LoVo (cell line): ENCODE results near the gene NLRP9.

Experiments
- DNase-seq: peaks from one replicate; pipeline ENCODE4 v3.0.0-alpha.2; 2016; ENCODE audit warnings: low spot score

The NLRP9 gene

DNA sequence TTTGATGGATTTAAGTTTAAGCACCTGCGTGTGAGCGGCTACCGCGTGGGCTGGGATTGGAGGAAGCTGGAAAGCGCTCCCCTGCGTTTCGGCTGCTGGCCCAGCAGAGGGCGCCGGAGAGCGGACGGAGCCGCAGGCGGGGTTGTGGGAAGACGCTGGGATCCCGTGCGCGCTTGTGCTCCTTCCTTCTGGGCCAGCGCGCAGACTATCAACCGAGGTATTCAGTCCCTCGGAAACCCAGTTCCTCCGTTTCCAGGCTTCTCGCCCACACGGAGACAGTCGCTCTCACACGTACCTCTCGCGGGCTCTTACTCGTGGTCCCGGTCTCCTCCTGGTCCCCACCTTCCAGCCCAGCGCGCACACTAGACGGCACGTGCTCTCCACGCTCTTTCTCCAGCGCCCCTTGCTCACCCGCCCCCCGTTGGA, 34.4 kb downstream of the NLRP9 start:
- no peak for DNase-seq

DNA sequence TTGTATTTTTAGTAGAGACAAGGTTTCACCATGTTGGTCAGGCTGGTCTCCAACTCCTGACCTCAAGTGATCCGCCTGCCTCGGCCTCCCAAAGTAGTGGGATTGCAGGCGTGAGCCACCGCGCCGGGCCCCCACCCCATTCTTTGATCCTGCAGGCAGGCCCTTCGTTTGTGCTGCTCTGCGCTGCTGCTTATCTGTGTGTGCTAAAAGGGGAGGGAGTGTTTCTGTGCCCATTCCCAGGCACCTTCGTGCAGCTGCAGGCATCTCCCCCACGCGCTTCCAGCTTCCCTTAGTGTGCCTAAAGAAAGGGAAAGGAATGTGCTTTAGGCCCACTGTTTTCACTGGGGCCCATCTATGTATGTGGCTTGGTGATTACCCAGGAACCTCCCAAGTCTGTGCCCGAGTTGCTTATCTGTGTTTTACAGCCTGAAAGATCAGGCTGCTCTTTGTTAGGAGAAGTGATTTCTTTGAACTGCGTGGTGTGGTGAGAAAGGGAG, 36.0 kb downstream of the NLRP9 start:
- DNase-seq: no peak

DNA sequence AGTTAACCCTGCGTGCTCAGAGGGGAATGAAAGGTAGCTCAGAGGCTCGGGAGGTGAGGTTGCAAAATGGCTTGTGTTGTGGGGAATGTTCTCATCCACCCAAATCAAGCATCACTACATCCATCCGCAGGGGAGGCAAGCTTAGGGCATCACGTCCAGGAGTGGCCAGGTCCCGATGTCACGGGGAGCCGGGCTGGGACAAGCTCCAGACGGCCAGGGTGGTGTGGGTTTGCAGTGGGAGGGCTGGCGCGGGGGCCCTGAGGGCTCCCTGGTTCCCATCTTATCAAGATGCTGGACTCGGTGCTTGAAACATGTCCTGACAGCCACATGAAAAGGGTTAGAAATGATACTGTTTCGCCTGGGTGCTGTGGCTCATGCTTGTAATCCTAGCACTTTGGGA, 37.4 kb downstream of the NLRP9 start:
- DNase-seq: no peak

DNA sequence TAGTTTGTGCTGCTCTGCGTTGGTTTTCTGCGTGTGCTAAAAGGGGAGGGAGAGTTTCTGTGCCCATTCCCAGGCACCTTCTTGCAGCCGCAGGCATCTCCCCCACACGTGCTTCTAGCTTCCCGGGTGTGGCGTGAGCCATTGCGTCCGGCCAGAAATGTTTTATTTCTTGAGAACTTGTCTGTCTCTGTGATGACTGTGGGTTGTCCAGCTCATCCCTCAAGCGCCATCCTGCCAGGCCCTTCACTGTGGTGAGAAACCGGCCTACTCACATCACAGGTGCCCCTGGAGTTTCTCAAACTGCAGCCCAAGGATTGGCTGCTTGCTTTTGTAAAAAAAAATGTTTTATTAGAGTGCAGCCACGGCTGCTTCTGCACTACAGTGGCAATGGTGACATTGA, 39.0 kb downstream of the NLRP9 start:
- no peak for DNase-seq

DNA sequence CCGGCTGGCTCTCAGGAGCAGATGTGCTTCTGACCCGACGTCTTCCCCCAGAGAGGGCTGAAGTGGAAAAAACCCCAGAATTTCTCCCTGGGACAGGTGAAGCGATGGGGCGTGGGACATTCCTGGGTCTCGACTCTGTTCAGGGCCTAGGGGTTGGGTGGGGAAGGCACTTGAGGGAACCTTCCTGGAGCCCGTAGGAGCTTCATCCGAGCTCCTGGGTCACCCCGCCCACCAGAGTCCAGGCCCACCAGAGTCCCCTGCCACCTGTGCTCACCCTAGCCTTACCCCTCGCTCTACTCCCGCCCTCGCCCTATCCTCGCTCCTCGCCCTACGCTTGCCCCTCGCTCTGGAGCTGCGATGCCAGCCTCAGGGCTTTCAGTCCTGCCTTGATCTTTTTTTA, 39.9 kb downstream of the NLRP9 start:
- no peak for DNase-seq

DNA sequence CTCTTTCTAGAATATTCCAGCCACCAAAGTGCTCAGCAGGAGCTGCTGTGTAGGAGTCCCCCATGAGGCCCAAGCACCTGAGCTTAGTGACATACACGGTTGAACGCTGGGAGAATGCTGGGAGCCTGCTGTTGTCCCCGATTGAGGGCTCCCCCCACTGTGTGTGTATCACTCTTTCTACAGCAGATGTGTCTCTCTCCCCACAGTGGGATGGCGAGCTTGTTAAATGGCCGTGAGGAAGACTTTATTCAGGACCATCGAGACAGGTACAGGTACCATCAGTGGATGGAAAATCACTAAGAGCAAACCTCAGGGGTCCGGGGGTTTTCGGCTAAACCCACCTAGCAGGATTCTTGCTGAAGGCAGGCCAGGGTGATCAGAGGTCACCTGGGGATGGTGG, 40.5 kb downstream of the NLRP9 start:
- DNase-seq: no peak

DNA sequence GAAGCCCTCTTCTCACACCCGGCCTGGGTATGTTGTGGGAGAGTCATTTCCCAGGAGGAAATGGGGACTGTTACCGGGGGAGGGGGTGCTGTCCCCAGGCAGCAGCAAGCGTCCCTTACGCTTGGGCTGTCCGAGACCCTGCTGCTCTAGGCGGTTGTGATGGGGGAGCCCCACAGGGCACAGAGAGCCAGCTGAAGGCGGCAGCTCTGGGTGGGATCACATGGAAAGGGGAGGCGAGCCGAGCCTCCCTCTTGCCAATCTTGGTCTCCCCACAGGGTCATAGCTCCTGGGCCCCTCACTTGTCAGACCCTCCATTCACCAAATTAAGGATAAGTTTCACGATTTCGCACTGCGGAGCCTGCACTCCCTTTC, 41.1 kb downstream of the NLRP9 start:
- no peak for DNase-seq

DNA sequence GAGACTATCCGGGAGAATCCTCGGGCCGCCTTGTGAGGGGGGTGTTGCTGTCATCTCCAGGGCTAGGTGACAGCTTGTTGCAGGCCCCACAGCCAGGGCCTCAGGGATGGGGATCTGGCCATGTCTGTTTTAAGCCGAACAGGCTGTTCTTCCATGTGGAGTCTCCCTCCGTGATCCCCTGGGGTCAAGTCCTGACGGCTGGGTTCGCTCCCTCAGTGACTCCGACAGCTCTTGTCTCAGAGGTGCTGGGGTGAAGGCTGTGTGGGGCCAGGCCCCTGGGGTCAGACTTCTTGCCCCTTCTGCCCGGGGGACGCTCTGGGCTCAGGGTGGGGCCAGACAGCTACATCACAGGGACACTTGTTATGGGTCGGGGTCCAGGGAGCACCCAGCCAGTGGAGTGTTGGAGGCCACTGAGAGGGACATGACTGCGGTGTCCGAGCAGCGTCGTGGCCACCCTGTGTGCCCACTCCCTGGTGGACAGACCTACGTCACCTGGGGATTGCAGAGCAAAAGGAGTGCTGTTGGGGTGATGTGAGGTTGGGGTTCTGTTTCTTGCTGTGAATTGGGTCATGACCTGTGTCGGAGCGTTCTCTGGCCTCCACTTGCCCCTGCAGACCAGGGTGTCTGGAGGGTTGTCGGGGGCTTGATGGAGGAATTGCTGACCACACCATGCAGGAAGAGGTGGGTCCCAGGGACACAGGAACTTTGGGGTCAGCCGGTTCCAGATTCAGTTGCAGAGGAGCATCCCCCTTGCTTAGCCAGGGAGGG, 41.7 kb downstream of the NLRP9 start:
- DNase-seq: no peak

DNA sequence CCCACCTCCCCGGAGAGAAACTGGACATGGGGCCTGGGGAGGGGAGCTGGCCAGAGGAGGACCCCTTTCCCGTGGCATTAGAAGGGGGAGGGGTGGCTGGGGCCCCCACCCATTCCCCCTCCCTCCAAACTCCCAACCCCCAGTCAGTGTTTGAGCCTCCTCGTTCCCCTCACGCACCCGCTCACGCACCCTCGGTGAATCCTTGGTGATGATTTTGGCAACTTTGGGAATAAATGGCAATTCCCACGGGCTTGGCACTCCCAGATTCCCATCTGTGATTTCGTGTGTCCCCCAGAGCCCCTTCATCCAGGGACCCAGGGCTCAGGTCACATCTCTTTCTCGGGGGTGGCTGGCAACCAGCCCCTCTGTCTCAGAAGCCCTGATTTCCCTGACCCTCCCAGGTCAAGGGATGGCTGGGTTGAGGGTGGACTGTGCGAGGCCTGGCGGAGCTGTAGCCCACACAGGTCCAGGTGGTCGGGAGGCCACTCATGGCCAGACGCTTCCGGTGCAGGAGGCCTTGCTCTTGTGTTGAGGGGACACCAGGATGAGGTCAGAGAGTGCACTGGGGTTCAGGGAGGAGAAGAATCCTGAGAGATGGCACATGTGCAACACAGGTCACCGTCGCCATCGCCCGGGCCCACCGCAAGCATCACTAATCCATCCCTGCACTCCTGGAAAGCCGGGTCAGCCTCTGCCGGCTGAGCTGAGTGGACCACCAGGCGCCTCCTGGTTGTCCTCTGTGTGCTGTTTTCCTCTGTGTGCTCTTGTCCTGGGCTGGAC, 42.5 kb downstream of the NLRP9 start:
- no peak for DNase-seq

DNA sequence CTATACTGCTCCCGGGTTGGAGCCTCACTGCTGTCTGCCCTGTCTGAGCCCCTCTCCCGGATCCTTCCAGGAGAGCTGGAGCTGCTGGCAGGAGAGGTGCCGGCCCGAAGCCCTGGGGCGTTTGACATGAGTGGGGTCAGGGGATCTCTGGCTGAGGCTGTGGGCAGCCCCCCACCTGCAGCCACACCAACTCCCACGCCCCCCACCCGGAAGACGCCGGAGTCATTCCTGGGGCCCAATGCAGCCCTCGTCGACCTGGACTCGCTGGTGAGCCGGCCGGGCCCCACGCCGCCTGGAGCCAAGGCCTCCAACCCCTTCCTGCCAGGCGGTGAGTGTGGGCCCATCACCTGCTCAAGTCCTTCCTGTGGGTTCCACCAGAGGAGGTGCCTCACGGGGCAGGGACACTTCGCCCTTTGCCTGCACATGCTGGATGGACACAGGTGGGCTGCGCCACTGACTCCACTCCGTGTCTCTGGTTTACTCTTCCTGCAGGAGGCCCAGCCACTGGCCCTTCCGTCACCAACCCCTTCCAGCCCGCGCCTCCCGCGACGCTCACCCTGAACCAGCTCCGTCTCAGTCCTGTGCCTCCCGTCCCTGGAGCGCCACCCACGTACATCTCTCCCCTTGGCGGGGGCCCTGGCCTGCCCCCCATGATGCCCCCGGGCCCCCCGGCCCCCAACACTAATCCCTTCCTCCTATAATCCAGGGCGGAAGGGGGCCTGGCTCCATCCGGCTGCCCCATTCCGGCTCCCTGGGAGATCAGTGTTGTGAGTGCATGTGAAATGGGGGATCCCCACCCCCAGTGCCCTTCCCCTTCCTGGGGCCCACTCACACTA, 43.3 kb downstream of the NLRP9 start:
- DNase-seq: no peak

DNA sequence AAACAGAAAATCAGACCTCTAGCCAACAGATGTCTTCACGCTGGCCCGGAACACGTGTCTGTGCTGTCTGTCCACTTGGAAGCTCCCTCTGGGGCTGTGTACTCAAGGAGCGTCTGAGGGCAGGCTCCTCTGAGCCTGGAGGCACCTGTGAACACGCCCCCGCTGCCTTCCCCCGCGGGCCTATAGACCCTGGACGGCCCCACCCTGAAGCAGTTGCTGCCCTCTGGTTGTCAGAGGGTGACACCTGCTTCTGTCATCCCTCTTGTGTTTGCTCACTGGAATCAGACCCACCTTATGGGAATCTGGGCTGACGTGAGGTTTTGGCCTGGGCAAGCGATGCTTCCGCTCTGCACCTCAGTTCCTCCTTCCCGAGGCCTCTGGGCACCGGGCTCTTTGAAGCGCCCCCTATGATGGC, 44.0 kb downstream of the NLRP9 start:
- no peak for DNase-seq

DNA sequence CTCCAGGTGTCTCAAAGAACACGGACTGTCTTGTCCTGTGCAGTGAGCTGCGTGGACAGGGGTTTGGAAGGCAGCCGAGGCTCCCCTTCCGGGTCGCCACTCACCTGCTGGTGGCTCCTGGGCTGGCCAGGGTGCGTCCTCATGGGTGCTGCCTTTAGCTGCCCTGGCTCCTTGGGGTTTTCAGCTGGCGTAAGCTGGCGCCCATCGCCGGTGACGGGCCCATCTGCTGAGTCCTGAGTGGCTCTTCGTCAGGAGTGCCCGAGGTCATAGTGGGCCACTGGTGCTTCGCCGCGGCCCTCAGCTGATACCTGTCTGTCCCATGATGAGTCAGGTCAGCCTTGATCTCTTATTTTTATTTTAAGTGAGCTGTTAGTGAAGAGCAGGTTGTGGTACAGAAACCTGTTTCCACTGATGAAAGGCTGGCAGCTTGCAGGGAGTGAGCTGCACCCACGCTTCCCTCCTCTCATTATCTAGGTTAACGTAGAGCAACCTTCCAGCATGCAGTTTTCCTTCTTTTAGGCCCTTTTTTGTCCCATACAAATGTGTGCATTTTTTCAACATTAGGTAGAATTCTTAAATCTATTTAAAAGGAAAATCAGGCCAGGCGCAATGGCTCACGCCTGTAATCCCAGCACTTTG, 44.7 kb downstream of the NLRP9 start:
- DNase-seq: no peak

DNA sequence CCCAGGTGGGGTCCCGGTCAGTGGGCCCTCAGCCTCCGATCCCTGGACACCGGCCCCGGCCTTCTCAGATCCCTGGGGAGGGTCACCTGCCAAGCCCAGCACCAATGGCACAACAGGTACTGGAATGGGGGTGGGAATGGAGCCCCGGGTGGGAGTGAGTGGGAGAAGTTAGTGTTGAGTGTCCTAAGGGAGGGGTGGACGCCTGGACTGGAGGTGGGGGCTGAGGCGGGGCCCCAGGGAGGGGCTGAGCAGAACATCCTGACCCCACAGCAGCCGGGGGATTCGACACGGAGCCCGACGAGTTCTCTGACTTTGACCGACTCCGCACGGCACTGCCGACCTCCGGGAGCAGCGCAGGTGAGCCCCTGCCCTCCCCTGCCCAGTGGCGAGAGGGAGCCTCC, 45.5 kb downstream of the NLRP9 start:
- DNase-seq: no peak

DNA sequence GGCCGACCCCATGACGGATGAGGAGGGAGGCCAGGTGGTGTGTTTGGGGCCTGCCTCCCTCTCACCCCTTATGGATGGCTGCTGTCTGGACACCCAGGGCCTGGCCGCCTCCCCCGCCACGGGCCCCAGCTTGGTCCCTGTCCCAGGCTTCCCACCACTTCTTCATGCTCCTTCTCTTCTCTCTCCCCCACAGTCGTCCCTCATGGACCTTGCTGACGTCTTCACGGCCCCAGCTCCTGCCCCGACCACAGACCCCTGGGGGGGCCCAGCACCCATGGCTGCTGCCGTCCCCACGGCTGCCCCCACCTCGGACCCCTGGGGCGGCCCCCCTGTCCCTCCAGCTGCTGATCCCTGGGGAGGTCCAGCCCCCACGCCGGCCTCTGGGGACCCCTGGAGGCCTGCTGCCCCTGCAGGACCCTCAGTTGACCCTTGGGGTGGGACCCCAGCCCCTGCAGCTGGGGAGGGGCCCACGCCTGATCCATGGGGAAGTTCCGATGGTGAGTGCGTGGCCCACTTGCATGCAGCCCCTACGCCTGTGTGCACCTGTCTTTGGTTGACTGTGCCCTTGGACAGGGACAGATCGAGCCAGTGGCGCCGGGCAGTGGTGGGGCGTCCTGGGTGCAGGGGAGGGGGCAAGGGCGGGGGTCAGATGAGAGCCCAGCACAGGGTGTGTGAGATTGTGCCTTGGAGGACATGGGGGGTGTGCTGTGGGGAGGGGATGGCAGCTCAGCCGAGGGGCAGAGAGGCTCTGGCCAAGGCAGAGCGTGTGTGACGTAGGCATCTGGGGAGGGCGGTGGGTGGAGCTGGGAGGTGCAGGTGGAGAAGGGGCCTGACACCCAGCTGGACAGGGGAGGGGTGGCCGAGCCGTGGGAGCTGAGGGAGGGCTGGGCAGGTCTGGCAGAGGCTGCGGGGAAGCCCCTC, 46.4 kb downstream of the NLRP9 start:
- DNase-seq: no peak

DNA sequence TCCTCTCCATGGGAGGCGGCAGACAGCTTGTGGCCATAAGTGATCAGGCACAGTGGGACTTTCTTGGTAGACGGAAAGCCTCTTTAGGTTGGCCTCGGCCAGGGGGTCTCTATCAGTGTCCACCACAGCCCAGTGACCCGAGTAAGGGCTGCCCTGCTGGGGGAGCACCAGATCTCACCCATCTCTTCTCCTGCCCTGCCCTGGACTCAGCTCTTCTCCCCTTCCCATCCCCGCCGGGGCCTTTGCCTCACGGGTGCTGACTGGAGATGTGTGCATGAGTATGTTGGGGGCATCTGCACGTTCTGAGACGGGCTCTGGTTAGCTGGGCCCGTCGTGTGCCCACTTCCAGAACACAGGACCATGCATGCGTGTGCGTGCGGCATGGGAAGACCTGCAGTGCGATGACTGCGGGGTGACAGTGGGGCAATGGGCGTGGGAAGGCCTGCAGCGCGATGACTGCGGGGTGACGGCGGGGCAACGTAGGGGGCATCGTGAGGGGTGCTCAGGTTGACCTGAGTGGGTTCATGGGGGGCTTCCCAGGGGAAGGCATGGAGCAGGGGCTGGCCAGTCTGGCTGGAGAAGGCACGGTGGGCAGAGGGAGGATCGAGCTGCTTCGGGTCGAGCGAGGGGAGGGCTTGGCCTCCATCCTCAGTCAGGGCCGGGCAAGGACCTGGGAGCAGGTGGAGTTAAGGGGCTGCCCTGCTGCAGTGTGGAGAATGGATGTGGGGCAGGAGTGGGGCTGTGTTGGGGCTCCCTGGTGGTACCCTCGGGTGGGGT, 47.2 kb downstream of the NLRP9 start:
- DNase-seq: no peak

DNA sequence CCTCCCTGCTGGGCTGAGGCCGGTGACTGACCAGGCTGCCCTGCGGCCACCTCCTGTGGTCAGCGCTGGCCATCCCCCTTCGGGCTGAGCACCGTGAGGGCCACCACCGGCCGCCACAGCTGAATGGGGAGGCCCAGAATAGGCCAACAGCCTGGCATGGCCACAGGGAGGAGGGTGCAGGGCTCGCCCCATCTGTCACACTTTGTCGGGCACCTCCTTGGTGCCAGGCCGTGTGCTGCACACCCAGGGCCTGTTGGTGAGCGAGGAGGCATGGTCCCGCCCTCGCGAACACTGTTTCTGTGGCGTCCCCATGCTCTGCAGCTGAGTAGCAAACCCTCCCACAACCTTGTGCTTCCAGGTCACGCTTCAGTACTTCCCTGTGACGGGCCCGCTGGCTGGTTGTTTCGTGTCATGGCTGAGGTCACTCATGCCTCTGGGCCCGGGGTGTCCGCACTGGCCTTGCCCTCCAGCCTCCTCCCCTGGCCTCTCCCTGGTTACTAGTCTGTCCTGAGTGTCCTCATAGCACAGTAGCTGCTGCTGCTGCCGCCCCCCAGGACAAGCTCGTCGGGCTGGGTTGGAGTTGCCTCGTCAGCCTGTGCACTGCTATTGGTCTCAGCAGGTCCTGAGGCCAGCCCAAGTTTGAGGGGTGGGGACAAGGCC, 48.0 kb downstream of the NLRP9 start:
- no peak for DNase-seq

DNA sequence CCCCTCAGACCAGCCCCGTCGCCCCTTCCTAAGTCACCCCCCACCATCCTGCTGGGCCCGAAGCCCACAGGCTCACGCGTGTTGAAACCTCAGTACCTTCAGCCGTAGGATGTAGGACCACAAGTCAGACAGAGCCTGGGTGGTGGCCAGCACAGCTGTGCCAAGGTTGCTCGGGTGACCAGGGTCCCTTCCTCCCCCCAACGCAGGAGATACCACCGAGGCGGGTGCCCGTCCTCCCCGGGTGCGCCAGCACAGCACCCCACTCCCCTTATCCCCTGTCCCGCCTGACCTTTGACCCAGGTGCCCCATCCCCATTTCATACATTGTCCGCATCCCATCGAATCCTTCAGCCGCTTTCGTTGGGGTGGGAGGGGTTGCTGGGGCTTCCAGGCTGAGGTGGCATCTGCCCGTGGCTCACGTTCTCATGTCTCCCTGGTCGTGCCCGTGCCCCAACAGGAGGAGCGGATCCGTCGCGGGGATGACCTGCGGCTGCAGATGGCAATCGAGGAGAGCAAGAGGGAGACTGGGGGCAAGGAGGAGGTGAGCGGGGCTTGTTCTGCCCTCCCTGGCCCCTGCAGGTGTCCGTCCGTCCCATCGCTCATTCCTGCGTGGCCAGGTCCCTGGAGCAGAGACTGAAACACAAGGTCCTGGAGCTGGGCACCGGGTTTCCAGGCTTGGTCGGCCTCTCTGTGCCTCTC, 48.6 kb downstream of the NLRP9 start:
- DNase-seq: no peak

DNA sequence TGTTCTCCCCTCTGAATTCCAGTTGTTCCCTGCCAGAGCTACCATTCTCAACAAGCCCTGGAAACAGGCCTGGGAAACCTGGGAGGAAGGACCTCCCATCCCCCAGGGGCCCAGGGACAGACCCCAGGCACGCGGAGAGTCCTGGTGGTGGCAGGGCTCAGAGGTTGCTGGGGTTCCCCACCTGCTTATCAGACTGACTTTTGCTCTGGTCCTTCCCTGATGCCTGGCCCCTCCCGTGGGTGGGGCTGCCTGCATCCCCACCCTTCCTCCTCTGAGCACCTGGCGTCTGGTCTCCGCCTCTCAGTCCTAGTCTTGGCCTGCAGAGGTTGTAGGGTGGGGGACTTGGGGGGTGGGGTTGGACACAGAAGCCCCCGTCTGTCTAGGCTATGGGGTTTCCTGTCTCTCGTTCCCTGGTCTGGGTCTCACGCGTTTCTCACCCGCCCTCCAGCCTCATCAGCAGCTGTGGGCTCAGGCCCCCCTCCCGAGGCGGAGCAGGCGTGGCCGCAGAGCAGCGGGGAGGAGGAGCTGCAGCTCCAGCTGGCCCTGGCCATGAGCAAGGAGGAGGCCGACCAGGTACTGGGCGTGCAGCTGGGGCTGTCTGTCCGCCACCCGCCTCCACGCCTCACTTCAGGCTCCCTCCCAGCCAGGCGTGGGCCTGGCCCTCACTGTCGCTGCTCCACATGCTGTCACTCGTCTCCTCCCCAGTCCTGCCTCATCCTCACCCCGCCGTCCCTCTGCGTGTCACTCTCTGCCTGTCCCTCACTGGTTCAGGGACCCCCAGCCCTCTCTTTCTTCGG, 49.6 kb downstream of the NLRP9 start:
- DNase-seq: no peak
